GM19099 (cell line): ENCODE data around the gene C10orf71.

ENCODE experiments used
- POLR2A ChIP-seq: IDR thresholded peaks from 3 replicates; pipeline ENCODE4 v1.6.1; 2011; ENCODE audit warnings: low read depth; ENCODE audit not compliant: insufficient read length; ENCODE audit errors: extremely low read depth

The C10orf71 gene

GRCh38 chr10:49329146-49329505 lies 30.2 kb downstream of the C10orf71 start:
- TF ChIP-seq POLR2A: no peak

GRCh38 chr10:49330127-49330665 lies 31.2 kb downstream of the C10orf71 start:
- TF ChIP-seq POLR2A: no peak

GRCh38 chr10:49331431-49331830 lies 32.5 kb downstream of the C10orf71 start:
- TF ChIP-seq POLR2A: no peak

GRCh38 chr10:49332333-49332732 lies 33.4 kb downstream of the C10orf71 start:
- no peak for TF ChIP-seq POLR2A

GRCh38 chr10:49332768-49333167 lies 33.8 kb downstream of the C10orf71 start:
- TF ChIP-seq POLR2A: no peak

- no peak for TF ChIP-seq POLR2A
Observed at GRCh38 chr10:49333192-49333591, 34.2 kb downstream of the C10orf71 start.

GRCh38 chr10:49334964-49335363 lies 36.0 kb downstream of the C10orf71 start:
- TF ChIP-seq POLR2A: no peak

- TF ChIP-seq POLR2A: no peak
Observed at GRCh38 chr10:49335364-49335972, 36.5 kb downstream of the C10orf71 start.

GRCh38 chr10:49338604-49339003 lies 39.6 kb downstream of the C10orf71 start:
- TF ChIP-seq POLR2A: no peak

- TF ChIP-seq POLR2A: no peak
Observed at GRCh38 chr10:49344840-49345239, 45.9 kb downstream of the C10orf71 start.

- no peak for TF ChIP-seq POLR2A
Observed at GRCh38 chr10:49347342-49347741, 48.4 kb downstream of the C10orf71 start.

GRCh38 chr10:49347827-49348226 lies 48.9 kb downstream of the C10orf71 start:
- no peak for TF ChIP-seq POLR2A

- no peak for TF ChIP-seq POLR2A
Observed at GRCh38 chr10:49348593-49348992, 49.6 kb downstream of the C10orf71 start.

GRCh38 chr10:49349390-49349789 lies 50.4 kb downstream of the C10orf71 start:
- no peak for TF ChIP-seq POLR2A

- TF ChIP-seq POLR2A: no peak
Observed at GRCh38 chr10:49350138-49350537, 51.2 kb downstream of the C10orf71 start.

GRCh38 chr10:49350846-49351532 lies 52.0 kb downstream of the C10orf71 start:
- TF ChIP-seq POLR2A: no peak
